Peyer's patch (tissue), 4 donors: ENCODE measurements around the gene TP53TG3D. TPM values are rescaled to one million over a fixed set of nuclear protein-coding genes. Genes with fewer than 3 reads are reported as not detected.

Experiments
- small RNA-seq, 2 donors: library from RNA; depleted of rRNA; stranded (forward); fragments of <200 nt; gene quantifications; one replicate each; pipeline ENCODE3, GENCODE V24; 2016
- total RNA-seq, 4 donors: library from RNA; depleted of rRNA; stranded (reverse); fragments of >200 nt; gene quantifications; one replicate each; pipeline ENCODE4 v1.1.0, GENCODE V29; 2016

The TP53TG3D gene
- total RNA-seq, 4 donors from 2014 or later, result 1.0 TPM; not detected in 3

Small RNA genes within 50 kb of the gene (small RNA-seq; reads per million reads assigned to genes)
- 0 reads per million in 2 donors for gene AC133485.1
- gene AC140878.1, result 0 reads per million in 2 donors
